HPDE6-E6E7 (cell line): ENCODE measurements around the gene FETUB.
"Not testable (repeated sequence)": the region's sequence is repeated elsewhere in the genome, so short reads cannot be mapped to it uniquely, and the experiment has no call there.

Source experiments
- DNase-seq: peaks from one replicate; pipeline ENCODE4 v3.0.0; 2011; ENCODE audit warnings: missing footprints; ENCODE audit errors: extremely low spot score

The FETUB gene

DNA sequence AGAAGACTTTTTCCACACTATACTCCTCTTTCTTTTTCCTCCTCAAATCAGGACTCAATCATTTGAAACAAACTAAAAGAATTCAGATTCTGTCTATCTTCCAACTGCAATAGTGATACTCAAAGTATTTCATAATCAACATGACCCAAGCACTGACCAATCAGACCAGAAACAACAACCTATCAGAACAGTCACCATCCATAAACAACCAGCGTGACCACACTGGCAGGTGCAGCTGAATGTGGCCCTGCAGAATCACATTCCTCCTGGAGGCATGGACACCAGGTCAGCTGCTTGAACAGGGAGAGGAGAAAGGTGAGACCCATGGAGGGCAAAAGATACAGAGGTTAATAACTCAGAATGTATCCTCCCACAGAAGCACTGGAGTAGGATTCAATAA, 39.0 kb downstream of the FETUB start:
- no peak for DNase-seq

GRCh38 chr3:186680869-186681268, 40.7 kb downstream of the FETUB start:
- no peak for DNase-seq

DNA sequence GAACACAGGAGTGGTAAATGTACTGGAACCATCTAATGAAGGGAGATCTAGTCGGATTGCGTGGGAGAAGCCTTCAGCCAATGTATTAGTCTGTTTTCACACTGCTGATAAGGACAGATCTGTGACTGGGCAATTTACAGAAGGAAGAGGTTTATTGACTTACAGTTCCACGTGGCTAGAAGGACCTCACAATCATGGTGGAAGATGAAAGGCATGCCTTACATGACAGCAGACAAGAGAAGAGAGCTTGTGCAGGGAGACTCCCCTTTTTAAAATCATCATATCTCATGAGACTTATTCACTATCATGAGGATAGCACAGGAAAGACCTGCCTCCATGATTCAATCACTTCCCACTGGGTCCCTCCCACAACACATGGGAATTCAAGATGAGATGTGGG, 42.6 kb downstream of the FETUB start:
- DNase-seq = no peak

DNA sequence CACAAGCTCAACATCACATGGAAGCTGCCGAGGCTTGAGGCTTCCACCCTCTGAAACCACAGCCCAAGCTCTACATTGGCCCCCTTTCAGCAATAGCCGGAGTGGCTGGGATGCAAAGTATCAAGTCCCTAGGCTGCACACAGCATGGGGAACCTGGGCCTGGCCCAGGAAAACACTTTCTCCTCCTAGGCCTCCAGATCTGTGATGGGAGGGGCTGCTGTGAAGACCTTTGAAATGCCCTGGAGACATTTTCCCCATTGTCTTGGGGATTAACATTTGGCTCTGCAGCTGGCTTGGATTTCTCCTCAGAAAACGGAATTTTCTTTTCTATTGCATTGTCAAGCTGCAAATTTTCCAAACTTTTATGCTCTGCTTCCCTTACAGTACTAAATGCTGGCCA, 43.8 kb downstream of the FETUB start:
- DNase-seq = no peak

- DNase-seq = not testable (repeated sequence)
These were observed 46.3 kb downstream of the FETUB start for GRCh38 chr3:186686475-186686874.

- DNase-seq = no peak
These were observed 47.0 kb downstream of the FETUB start for GRCh38 chr3:186687120-186687651.

GRCh38 chr3:186690304-186690703, 50.1 kb downstream of the FETUB start:
- DNase-seq = not testable (repeated sequence)

- no peak for DNase-seq
These were observed 51.5 kb downstream of the FETUB start for GRCh38 chr3:186691676-186692075.

DNA sequence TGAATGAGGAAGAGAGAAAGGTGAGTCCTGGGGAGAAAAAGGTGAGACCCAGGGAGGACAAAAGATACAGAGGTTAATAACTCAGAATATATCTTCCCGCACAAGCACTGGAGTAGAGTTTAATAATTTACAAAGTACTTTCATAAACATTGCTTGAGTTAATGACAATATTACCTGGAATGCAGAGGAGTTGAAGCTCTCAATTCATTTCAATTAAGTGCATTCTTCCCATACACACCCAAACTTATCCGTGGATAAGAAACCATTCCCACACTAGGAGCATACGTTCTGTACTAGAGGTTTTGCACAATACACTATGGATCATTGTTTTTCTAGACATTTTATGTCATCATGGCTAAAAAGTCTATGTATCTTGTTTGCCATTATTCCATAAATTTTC, 53.6 kb downstream of the FETUB start:
- DNase-seq = no peak

DNA sequence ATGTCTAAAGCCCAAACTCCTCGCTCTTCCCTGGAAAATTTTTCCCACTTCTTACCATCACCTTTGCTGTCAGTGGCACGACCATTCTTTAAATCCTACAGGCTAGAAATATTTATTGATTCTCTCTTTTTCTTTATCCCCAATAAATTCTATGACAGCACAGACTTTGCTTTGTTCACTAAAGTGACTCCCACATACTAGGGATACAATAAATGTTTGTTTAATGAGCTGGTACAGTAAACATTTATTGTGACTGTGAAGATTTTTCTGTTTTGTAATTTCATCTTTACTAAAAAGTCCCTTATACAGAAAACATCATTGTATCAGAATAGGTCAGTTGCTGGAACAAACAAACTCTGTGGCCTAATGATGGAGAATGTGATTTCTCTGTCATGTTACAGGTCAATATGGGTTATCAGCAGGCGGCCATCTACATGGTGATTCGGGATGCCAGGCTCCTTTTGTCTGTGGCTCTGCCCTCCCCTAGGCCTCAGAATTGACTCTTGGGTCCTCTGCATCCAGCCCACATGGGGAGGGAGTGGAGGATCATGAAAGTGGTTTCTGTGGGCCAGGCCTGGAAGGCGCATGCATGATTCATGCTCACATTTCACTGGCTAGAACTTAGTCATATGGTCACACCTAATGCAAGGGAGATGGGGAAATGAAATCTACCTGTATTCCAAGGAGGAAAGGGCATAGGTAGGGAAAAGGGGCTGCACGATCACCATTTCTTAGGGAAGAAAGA, 54.3 kb downstream of the FETUB start:
- no peak for DNase-seq

DNA sequence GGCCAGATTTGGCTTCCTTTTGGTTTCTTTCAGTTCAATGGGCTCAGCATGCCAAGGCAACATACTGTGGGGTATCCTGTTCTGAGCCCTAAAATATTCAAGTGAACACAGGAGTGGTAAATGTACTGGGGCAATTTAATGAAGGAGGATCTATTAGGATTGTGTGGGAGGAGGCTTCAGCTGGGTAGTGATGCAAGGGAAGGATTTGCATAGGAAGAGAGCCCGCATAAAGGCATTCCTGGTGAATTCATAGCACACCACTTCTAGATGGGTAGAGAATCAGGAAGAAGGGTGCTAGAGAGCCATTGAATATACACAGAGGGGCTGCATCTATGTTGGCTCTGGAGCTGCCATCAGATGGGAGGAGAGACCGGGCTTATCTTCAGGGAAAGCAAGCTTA, 56.3 kb downstream of the FETUB start:
- no peak for DNase-seq

GRCh38 chr3:186697510-186697909, 57.3 kb downstream of the FETUB start:
- no peak for DNase-seq

GRCh38 chr3:186700267-186700666, 60.1 kb downstream of the FETUB start:
- DNase-seq = no peak

DNA sequence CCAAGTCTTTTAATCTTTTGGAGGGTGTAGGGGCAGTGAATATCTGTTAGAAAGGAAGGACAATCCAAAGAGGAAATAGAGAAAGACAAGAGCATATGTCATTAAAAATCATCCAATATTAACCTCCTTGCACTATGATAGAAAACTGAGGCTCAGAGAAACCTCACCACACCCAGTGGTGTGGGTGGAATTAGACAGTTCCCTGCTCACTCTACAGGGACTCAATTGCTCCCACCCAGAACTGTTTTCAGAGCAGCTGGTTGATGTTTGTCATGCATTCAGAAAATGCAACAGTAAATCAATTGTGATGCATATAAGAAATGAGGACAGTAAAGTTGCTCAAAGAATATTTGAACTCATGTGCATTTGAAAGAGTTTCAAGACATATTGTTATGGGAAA, 62.3 kb downstream of the FETUB start:
- not testable (repeated sequence) for DNase-seq
